Spleen (tissue), 7 donors: ENCODE results near the gene PALLD.

ENCODE experiments used
- CTCF ChIP-seq, 11 experiments: fragments of 200-600 bp in 7 of 11; fragments of 450-650 bp in 4 of 11; sonication (generic) in 4 of 11; IDR thresholded peaks in 8 of 11; conservative IDR thresholded peaks in 3 of 11; 1 replicate in 7 of 11; 2 replicates in 4 of 11; pipeline versions ENCODE4 v1.4.0 to v1.8.0; 2016 to 2021; ENCODE audit warnings: antibody characterized with exemption in 11 of 11, inconsistent platforms in 4 of 11, mild to moderate bottlenecking in 1 of 11
- POLR2A ChIP-seq, 3 donors: fragments of 450-650 bp; IDR thresholded peaks; one replicate each; pipeline ENCODE4 v1.5.1; 2017; ENCODE audit warnings: antibody characterized with exemption in 3 of 3, mild to moderate bottlenecking in 1 of 3
- POLR2AphosphoS5 ChIP-seq, 3 donors: sonication (generic); formaldehyde crosslinking; IDR thresholded peaks; one replicate each; pipeline ENCODE4 v1.5.1; 2017; ENCODE audit warnings: antibody characterized with exemption in 3 of 3
- donor health status: DM: no; HTN: no; CAD: no; lungs with moderate emphysema.
- donor health status: DM: no; HTN: no; CAD: no.
- donor health status: DM: no; HTN: no; CAD: no.

GRCh38 chr4:168893807-168894206 is 397.0 kb downstream of the PALLD start:
- TF ChIP-seq CTCF (IDR thresholded peaks at IDR 0.05 in 8 of 11, conservative IDR thresholded peaks at IDR 0.05 in 3 of 11) (no peak), POLR2A (IDR thresholded peaks at IDR 0.05) (no peak), POLR2AphosphoS5 (IDR thresholded peaks at IDR 0.05) (no peak)
